ENCODE results near the gene DPP10. TPM values are rescaled to one million over a fixed set of nuclear protein-coding genes. Genes with fewer than 3 reads are reported as not detected.

The DPP10 gene
- total and polyA plus RNA-seq, 10 of the 15 experiments (the other 5 are each of a cell fraction or from before 2014, with no cell fraction given), result not detected

GRCh38 chr2:114821055-114821454, 378.6 kb downstream of the DPP10 start:
- H4K20me1 ChIP-seq (ENCODE audit: control insufficient read depth, insufficient read depth), result no peaks in the 10 kb centered on the region
- intact Hi-C loops (cut with micrococcal nuclease; ENCODE audit: unreplicated experiment) (no loop called here), in situ Hi-C loops (cut with MboI) (no loop called here)
- no peaks in the 10 kb centered on the region for H3K9me3 ChIP-seq (replicated peaks; ENCODE audit: control insufficient read depth, insufficient read depth, low read length)
- SMC1A ChIA-PET (ENCODE audit: uncharacterized antibody, unreplicated experiment), result no interaction called here
- no peak overlapping the region for H3K4me2 ChIP-seq (ENCODE audit: control insufficient read depth, insufficient read depth)
- 38% methylated on average over 3 of the region's 3 CpGs for WGBS (ENCODE audit: insufficient coverage, insufficient replicate concordance, low lambda C conversion rate, missing lambda C conversion rate)
- CTCF ChIA-PET, result no interaction called here
- no TSS peak for BruUV-seq (replicated peaks)
- no peak overlapping the region for H3K4me3 ChIP-seq
- H3K36me3 ChIP-seq (ENCODE audit: control insufficient read depth in 2 of 2, insufficient read depth in 2 of 2, low read length in 1 of 2), result no peaks in the 10 kb centered on the region
- FAIRE-seq (no peak), ATAC-seq (no peak), DNase-seq (ENCODE audit: low read depth, low spot score) (no peak)
- RAD21 ChIA-PET (ENCODE audit: unreplicated experiment), result no interaction called here
- no peaks in the 10 kb centered on the region for H3K4me1 ChIP-seq (ENCODE audit: control insufficient read depth, insufficient read depth, low read length)
- H3K27me3 ChIP-seq (replicated peaks in 1 of 2; ENCODE audit: control insufficient read depth in 2 of 2, insufficient read depth in 2 of 2, low read length in 1 of 2), result no peaks in the 10 kb centered on the region
- H3K9ac ChIP-seq (ENCODE audit: control insufficient read depth, insufficient read depth, low read length), result no peak overlapping the region
- TF ChIP-seq, protein P1, sequence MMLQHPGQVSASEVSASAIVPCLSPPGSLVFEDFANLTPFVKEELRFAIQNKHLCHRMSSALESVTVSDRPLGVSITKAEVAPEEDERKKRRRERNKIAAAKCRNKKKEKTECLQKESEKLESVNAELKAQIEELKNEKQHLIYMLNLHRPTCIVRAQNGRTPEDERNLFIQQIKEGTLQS (IDR thresholded peaks at IDR 0.05; ENCODE audit: borderline replicate concordance, extremely low read depth, low read depth, low read length), result no peak
- TF ChIP-seq HSF1 (IDR thresholded peaks at IDR 0.05; ENCODE audit: low read depth, low read length) (no peak), ZNF384 (IDR thresholded peaks at IDR 0.05; ENCODE audit: borderline replicate concordance, low read depth, low read length) (no peak), CEBPB (IDR thresholded peaks at IDR 0.05; ENCODE audit: borderline replicate concordance in 1 of 2, low read depth in 2 of 2, low read length in 2 of 2) (no peak), DPF2 (IDR thresholded peaks at IDR 0.05) (no peak)
- no peak overlapping the region for H2AFZ ChIP-seq (ENCODE audit: control insufficient read depth, low read depth, low read length)
- POLR2A ChIA-PET, result no interaction called here
- H3K27ac ChIP-seq (ENCODE audit: control insufficient read depth, insufficient read depth), result no peak overlapping the region
- no peaks in the 10 kb centered on the region for H3K79me2 ChIP-seq (ENCODE audit: control insufficient read depth, insufficient read depth, low read length)

GRCh38 chr2:114843963-114844362, 401.5 kb downstream of the DPP10 start:
- H3K4me2 ChIP-seq (ENCODE audit: control insufficient read depth, insufficient read depth), result no peak overlapping the region
- no peak overlapping the region for H3K9ac ChIP-seq (ENCODE audit: control insufficient read depth, insufficient read depth, low read length)
- H4K20me1 ChIP-seq (ENCODE audit: control insufficient read depth, insufficient read depth), result no peaks in the 10 kb centered on the region
- ATAC-seq (no peak), DNase-seq (ENCODE audit: low read depth, low spot score) (no peak), FAIRE-seq (no peak)
- ChIA-PET POLR2A (no interaction called here), SMC1A (ENCODE audit: uncharacterized antibody, unreplicated experiment) (no interaction called here), RAD21 (ENCODE audit: unreplicated experiment) (no interaction called here), CTCF (no interaction called here)
- 35% methylated on average over 3 of the region's 3 CpGs for WGBS (ENCODE audit: insufficient coverage, insufficient replicate concordance, low lambda C conversion rate, missing lambda C conversion rate)
- H3K36me3 ChIP-seq (ENCODE audit: control insufficient read depth in 2 of 2, insufficient read depth in 2 of 2, low read length in 1 of 2), result no peaks in the 10 kb centered on the region
- no peak overlapping the region for H2AFZ ChIP-seq (ENCODE audit: control insufficient read depth, low read depth, low read length)
- H3K4me3 ChIP-seq, result no peak overlapping the region
- no peaks in the 10 kb centered on the region for H3K9me3 ChIP-seq (replicated peaks; ENCODE audit: control insufficient read depth, insufficient read depth, low read length)
- no peaks in the 10 kb centered on the region for H3K27me3 ChIP-seq (replicated peaks in 1 of 2; ENCODE audit: control insufficient read depth in 2 of 2, insufficient read depth in 2 of 2, low read length in 1 of 2)
- no TSS peak for BruUV-seq (replicated peaks)
- in situ Hi-C loops (cut with MboI) (no loop called here), intact Hi-C loops (cut with micrococcal nuclease; ENCODE audit: unreplicated experiment) (no loop called here)
- H3K27ac ChIP-seq (ENCODE audit: control insufficient read depth, insufficient read depth), result no peak overlapping the region
- H3K79me2 ChIP-seq (ENCODE audit: control insufficient read depth, insufficient read depth, low read length), result no peaks in the 10 kb centered on the region
- no peak for TF ChIP-seq TCF12 (IDR thresholded peaks at IDR 0.05; ENCODE audit: low read depth, low read length)
- TF ChIP-seq ELK1 (IDR thresholded peaks at IDR 0.05; ENCODE audit: low read depth, low read length), result no peak
- TF ChIP-seq RAD21 (IDR thresholded peaks at IDR 0.05; ENCODE audit: insufficient read depth, low read depth, low read length), result no peak
- no peak for TF ChIP-seq MXI1 (IDR thresholded peaks at IDR 0.05; ENCODE audit: low read depth, low read length)
- TF ChIP-seq ZNF384 (IDR thresholded peaks at IDR 0.05; ENCODE audit: borderline replicate concordance, low read depth, low read length), result no peak
- no peak for TF ChIP-seq CBX5 (IDR thresholded peaks at IDR 0.05; ENCODE audit: low read depth)
- TF ChIP-seq ESRRA (IDR thresholded peaks at IDR 0.05; ENCODE audit: low read length), result no peak
- TF ChIP-seq MEF2A (IDR thresholded peaks at IDR 0.05; ENCODE audit: insufficient read depth, low read depth, low read length), result no peak
- no peaks in the 10 kb centered on the region for H3K4me1 ChIP-seq (ENCODE audit: control insufficient read depth, insufficient read depth, low read length)

All from GM12878 (cell line).